BLaER1 (cell line): Measurements from ENCODE around the gene IGFALS.
A peak's percentile ranks its signal among the peaks of the same experiment; 100 is the strongest.

Source experiments
- H3K27ac ChIP-seq: shearing (Covaris generic); formaldehyde crosslinking; 2 replicates; pipeline ENCODE4 v1.8.1; 2022
- H3K27me3 ChIP-seq: shearing (Covaris generic); formaldehyde crosslinking; 2 replicates; pipeline ENCODE4 v1.8.1; 2022
- H3K36me3 ChIP-seq: shearing (Covaris generic); formaldehyde crosslinking; 2 replicates; pipeline ENCODE4 v1.8.1; 2022
- H3K4me1 ChIP-seq: shearing (Covaris generic); formaldehyde crosslinking; 2 replicates; pipeline ENCODE4 v1.8.1; 2022
- H3K4me2 ChIP-seq: shearing (Covaris generic); formaldehyde crosslinking; 2 replicates; pipeline ENCODE4 v1.8.1; 2022
- H3K4me3 ChIP-seq: shearing (Covaris generic); formaldehyde crosslinking; 2 replicates; pipeline ENCODE4 v1.8.1; 2022
- H3K9ac ChIP-seq: shearing (Covaris generic); formaldehyde crosslinking; 2 replicates; pipeline ENCODE4 v1.8.1; 2022
- H3K9me3 ChIP-seq: shearing (Covaris generic); formaldehyde crosslinking; 2 replicates; pipeline ENCODE4 v1.8.1; 2022
- H4K20me1 ChIP-seq: shearing (Covaris generic); formaldehyde crosslinking; 2 replicates; pipeline ENCODE4 v1.8.1; 2022
- Cebpa-rat ChIP-seq: shearing (Covaris generic); IDR thresholded peaks from 2 replicates; pipeline ENCODE4 v1.8.1; 2022

Gene IGFALS

DNA sequence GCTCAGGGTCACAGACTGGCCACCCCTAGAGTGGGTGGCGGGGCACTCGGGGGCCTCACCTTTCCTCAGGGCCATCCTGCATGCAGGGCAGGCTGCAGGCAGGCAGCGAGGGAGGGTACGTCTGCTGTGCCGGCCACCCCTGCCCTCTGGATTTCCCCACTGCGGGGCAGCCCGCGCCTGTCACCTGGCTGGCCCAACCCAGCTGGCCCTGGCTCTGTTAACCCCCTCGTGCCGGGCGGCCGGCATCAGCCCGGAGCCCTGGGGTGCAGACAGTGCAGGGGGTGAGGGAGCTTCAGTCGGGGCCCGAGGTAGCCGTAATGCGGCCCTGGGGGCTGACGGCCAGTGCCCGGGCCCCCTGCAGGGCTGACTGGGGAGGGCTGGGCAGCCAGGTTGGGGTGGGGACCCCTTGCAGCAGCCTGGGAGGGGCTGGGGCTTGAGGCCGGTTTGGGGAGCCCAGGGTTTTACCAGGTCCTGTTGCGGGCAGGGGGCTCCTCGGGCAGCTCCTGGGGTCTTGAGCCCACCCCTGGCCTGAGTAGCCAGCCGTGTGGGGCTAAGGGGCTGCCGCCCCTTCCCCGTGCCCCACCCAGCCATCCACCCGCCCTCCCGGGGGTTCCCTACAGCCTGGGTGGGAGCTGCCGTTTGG is at the start of gene IGFALS:
Gene IGFALS (minus strand): TSS at position 128 of the 643 bp plus-strand sequence. CDS start 53 bp downstream, at position 75.
- H3K27ac ChIP-seq = no peak within 1 kb of the TSS
- no peak within 1 kb of the TSS for H3K9ac ChIP-seq
- H3K4me1 ChIP-seq = no peaks in the 10 kb centered on the region
- peaks cover 41% of the 10 kb centered on the region for H4K20me1 ChIP-seq
- H3K4me3 ChIP-seq = no peak within 1 kb of the TSS
- peaks cover 18% of the 10 kb centered on the region for H3K9me3 ChIP-seq
- peaks cover 55% of the 10 kb centered on the region for H3K36me3 ChIP-seq
- no peak within 1 kb of the TSS for H3K4me2 ChIP-seq
- no peaks in the 10 kb centered on the region for H3K27me3 ChIP-seq
- no peak for TF ChIP-seq Cebpa-rat

DNA sequence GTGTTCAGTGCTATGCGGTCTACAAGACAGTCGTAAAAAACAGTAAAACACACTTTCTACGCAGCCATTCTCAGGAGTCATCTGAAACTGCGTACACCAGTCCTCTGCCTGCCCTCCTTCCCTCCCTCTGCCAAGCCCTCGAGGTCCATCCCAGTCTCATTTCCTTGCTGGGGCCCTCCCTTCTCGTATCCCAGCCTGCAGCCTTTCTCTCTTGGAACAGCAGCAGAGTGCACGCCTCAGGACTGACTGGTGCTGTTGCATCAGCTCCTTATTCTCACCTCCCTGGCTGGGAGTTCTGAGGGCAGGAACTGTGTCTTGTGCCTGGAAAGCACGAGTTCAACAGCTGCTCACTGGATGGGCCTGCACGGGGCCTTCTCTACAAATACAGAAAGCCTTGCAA is 46.0 kb upstream of the IGFALS start:
- Histone ChIP-seq H3K4me2 (no peak overlapping the region), H3K36me3 (no peaks in the 10 kb centered on the region), H3K9ac (no peak overlapping the region), H3K4me3 (no peak overlapping the region), H3K4me1 (no peaks in the 10 kb centered on the region), H3K27me3 (no peaks in the 10 kb centered on the region), H3K27ac (no peak overlapping the region), H3K9me3 (no peaks in the 10 kb centered on the region), H4K20me1 (no peaks in the 10 kb centered on the region)
- TF ChIP-seq Cebpa-rat = no peak

DNA sequence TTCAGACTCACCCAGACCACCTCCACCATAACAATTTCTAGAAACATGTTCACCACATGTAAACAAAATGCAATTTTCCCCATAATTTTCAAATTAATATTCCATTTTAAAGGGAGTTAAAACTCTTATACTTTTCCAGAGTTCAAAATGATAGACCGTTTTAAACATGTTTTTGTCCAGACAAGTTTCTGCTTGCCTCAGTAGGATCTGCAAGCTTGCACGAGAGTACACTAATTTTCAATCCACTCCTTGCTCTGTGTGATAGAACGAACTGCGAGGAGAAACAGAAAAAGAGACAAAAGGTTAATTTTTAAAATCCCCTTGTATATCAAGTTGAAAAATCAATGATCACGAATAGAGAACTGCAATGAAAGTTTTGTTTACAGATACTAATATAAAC is 40.6 kb upstream of the IGFALS start:
- H3K27me3 ChIP-seq = no peaks in the 10 kb centered on the region
- no peak overlapping the region for H3K9ac ChIP-seq
- H3K4me1 ChIP-seq = peaks cover 8% of the 10 kb centered on the region
- TF ChIP-seq Cebpa-rat = no peak
- no peak overlapping the region for H3K4me3 ChIP-seq
- H4K20me1 ChIP-seq = peaks cover 13% of the 10 kb centered on the region
- H3K27ac ChIP-seq = no peak overlapping the region
- peaks cover 14% of the 10 kb centered on the region; the same call in 1 of the 2 replicates for H3K36me3 ChIP-seq
- no peak overlapping the region for H3K4me2 ChIP-seq
- no peaks in the 10 kb centered on the region for H3K9me3 ChIP-seq

GRCh38 chr16:1832838-1833454 is 39.4 kb upstream of the IGFALS start:
- Histone ChIP-seq H4K20me1 (peaks cover 18% of the 10 kb centered on the region), H3K9me3 (no peaks in the 10 kb centered on the region), H3K36me3 (peaks cover 14% of the 10 kb centered on the region; the same call in 1 of the 2 replicates), H3K4me1 (peaks cover 19% of the 10 kb centered on the region), H3K27ac (no peak overlapping the region), H3K4me3 (no peak overlapping the region), H3K4me2 (no peak overlapping the region), H3K27me3 (no peaks in the 10 kb centered on the region), H3K9ac (no peak overlapping the region)
- TF ChIP-seq Cebpa-rat = no peak

GRCh38 chr16:1831186-1832075 is 37.9 kb upstream of the IGFALS start:
- no peaks in the 10 kb centered on the region for H3K27me3 ChIP-seq
- peaks cover 18% of the 10 kb centered on the region for H4K20me1 ChIP-seq
- no peak overlapping the region for H3K4me2 ChIP-seq
- H3K9me3 ChIP-seq = no peaks in the 10 kb centered on the region
- peaks cover 25% of the 10 kb centered on the region for H3K4me1 ChIP-seq
- 0 out of 2 replicates have a peak overlapping the region, but pooled peaks have one; percentile 6 for H3K9ac ChIP-seq
- no peak for TF ChIP-seq Cebpa-rat
- H3K36me3 ChIP-seq = peaks cover 14% of the 10 kb centered on the region; the same call in 1 of the 2 replicates
- H3K4me3 ChIP-seq = no peak overlapping the region
- no peak overlapping the region for H3K27ac ChIP-seq

GRCh38 chr16:1830213-1830612 is 36.7 kb upstream of the IGFALS start:
- H3K4me2 ChIP-seq = no peak overlapping the region
- H3K36me3 ChIP-seq = peaks cover 14% of the 10 kb centered on the region; the same call in 1 of the 2 replicates
- TF ChIP-seq Cebpa-rat = no peak

GRCh38 chr16:1828645-1829410 is 35.3 kb upstream of the IGFALS start:
- H4K20me1 ChIP-seq = peaks cover 41% of the 10 kb centered on the region
- H3K27me3 ChIP-seq = no peaks in the 10 kb centered on the region
- H3K36me3 ChIP-seq = peaks cover 14% of the 10 kb centered on the region; the same call in 1 of the 2 replicates
- no peak for TF ChIP-seq Cebpa-rat
- peak overlapping the region; percentile 84; the same call in 1 of the 2 replicates for H3K9ac ChIP-seq
- H3K4me3 ChIP-seq = peak overlapping the region; percentile 94
- no peaks in the 10 kb centered on the region for H3K9me3 ChIP-seq
- no peak overlapping the region for H3K27ac ChIP-seq
- H3K4me2 ChIP-seq = peak overlapping the region; percentile 93
- H3K4me1 ChIP-seq = peaks cover 36% of the 10 kb centered on the region

More at GRCh38 chr16:1830213-1830612, 36.7 kb upstream of the IGFALS start:
- H3K4me1 ChIP-seq = peaks cover 34% of the 10 kb centered on the region
- H4K20me1 ChIP-seq = peaks cover 27% of the 10 kb centered on the region
- H3K4me3 ChIP-seq = no peak overlapping the region
- H3K9ac ChIP-seq = no peak overlapping the region
- H3K9me3 ChIP-seq = no peaks in the 10 kb centered on the region
- H3K27ac ChIP-seq = no peak overlapping the region
- no peaks in the 10 kb centered on the region for H3K27me3 ChIP-seq

DNA sequence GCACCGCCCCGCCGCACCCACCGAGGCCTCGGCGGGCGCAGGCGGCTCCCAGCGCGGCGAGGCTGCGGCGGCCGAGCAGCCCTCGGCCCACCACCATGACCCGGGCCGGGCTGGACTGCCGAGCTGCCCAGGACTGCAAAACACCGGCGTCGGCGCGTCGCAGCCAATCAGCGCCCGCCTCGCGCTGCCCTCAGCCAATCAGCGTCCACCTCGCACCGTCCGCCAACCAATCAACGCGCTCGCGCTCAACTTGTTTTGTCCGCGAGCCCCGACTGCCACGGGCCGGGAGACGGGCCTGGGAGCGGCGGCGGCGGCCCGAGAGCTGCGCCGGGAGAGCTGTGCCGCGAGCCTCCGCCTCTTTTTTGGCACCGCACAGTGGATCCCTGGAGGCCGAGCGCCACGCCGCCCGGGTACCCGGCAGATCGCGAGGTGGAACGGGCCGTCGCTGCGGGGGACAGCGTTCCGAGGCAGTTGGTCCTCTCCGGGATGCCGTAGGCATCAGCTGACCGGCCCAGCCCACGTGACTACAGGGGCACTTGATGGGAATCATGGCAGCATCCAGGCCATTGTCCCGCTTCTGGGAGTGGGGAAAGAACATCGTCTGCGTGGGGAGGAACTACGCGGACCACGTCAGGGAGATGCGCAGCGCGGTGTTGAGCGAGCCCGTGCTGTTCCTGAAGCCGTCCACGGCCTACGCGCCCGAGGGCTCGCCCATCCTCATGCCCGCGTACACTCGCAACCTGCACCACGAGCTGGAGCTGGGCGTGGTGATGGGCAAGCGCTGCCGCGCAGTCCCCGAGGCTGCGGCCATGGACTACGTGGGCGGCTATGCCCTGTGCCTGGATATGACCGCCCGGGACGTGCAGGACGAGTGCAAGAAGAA is 33.4 kb upstream of the IGFALS start, which contains the start of the genes FAHD1 and HAGH:
Gene FAHD1 (plus strand): TSS at position 516 of the 883 bp plus-strand sequence. CDS start 33 bp downstream, at position 549.
Gene HAGH (minus strand): TSS at position 135 of the 883 bp plus-strand sequence. CDS start 38 bp downstream, at position 97.
- H3K27ac ChIP-seq = peak within 1 kb of the TSS; percentile 72
- H3K9me3 ChIP-seq = no peaks in the 10 kb centered on the region
- H3K4me1 ChIP-seq = peaks cover 36% of the 10 kb centered on the region
- no peaks in the 10 kb centered on the region for H3K27me3 ChIP-seq
- peaks cover 26% of the 10 kb centered on the region for H3K36me3 ChIP-seq
- H4K20me1 ChIP-seq = peaks cover 53% of the 10 kb centered on the region
- H3K4me2 ChIP-seq = peak within 1 kb of the TSS; percentile 93
- peak within 1 kb of the TSS; percentile 84 for H3K9ac ChIP-seq
- no peak for TF ChIP-seq Cebpa-rat
- peak within 1 kb of the TSS; percentile 94 for H3K4me3 ChIP-seq
